Adrenal gland (tissue), 12 donors: ENCODE results near the gene NME9. TPM values are rescaled to one million over a fixed set of nuclear protein-coding genes. Genes with fewer than 3 reads are reported as not detected.

Experiments
- DNase-seq, 7 donors: peaks; one replicate each; pipeline ENCODE4 v3.0.0-alpha.2; 2019 to 2020
- H3K27ac ChIP-seq, 5 donors: fragments of 200-600 bp; sonication (generic) in 4 of 5; 1 replicate in 3 of 5; 2 replicates in 2 of 5; pipeline versions ENCODE4 v1.5.1 to v1.8.0; 2016 to 2020; ENCODE audit warnings: mild to moderate bottlenecking in 1 of 5
- H3K27me3 ChIP-seq: fragments of 200-600 bp; 2 replicates; pipeline ENCODE4 v1.8.0; 2021
- H3K36me3 ChIP-seq, 2 donors: fragments of 200-600 bp; replicated peaks in 1 of 2; 1 replicate in 1 of 2; 2 replicates in 1 of 2; pipeline versions ENCODE4 v1.5.1 to v1.8.0; 2018 to 2022
- H3K4me1 ChIP-seq, 2 donors: fragments of 200-600 bp; replicated peaks in 1 of 2; 1 replicate in 1 of 2; 2 replicates in 1 of 2; pipeline versions ENCODE4 v1.5.1 to v1.8.0; 2018 to 2021
- H3K4me3 ChIP-seq, 4 donors: fragments of 200-600 bp; sonication (generic) in 3 of 4; one replicate each; pipeline ENCODE4 v1.5.1; 2016 to 2018
- H3K9me3 ChIP-seq, 3 donors: fragments of 200-600 bp; sonication (generic) in 1 of 3; replicated peaks in 1 of 3; 1 replicate in 2 of 3; 2 replicates in 1 of 3; pipeline versions ENCODE4 v1.5.1 to v1.8.0; 2016 to 2021
- CTCF ChIP-seq, 6 experiments: fragments of 450-650 bp in 4 of 6; fragments of 200-600 bp in 2 of 6; sonication (generic) in 1 of 6; IDR thresholded peaks; 1 replicate in 5 of 6; 2 replicates in 1 of 6; pipeline versions ENCODE4 v1.5.1 to v1.8.0; 2016 to 2021; ENCODE audit warnings: antibody characterized with exemption in 6 of 6, mild to moderate bottlenecking in 2 of 6, moderate library complexity in 1 of 6
- POLR2A ChIP-seq, 2 donors: fragments of 450-650 bp; IDR thresholded peaks; one replicate each; pipeline ENCODE4 v1.6.1; 2017; ENCODE audit warnings: antibody characterized with exemption in 2 of 2, mild to moderate bottlenecking in 2 of 2, moderate library complexity in 1 of 2
- WGBS, 4 donors: extraction: QIAGEN DNeasy Blood & Tissue Kit in 2 of 4; methylation state at CpG; one replicate each; pipeline versions ENCODE4 v1.1.5 to v1.1.7; 2013 to 2017; 5-methylcytosine and 5-hydroxymethylcytosine counted together
- intact Hi-C, 2 donors: fragments of 100-400 bp; cut with DNase I; formaldehyde crosslinking; loops; one replicate each; pipeline versions ENCODE4 v1.14.1 to v1.15.0; 2022 to 2023
- polyA plus RNA-seq, 3 donors: library from polyadenylated mRNA; stranded (reverse); fragments of 200-250 nt in 2 of 3; fragments of 350-450 nt in 1 of 3; fragmentation: Illumina TruSeq in 1 of 3; extraction: RNeasy Lipid Tissue Mini Kit (QIAGEN cat#74804) in 1 of 3; gene quantifications; one replicate each; pipeline ENCODE4 v1.2.3, GENCODE V29; 2013 to 2014
- total RNA-seq, 9 donors: library from RNA; depleted of rRNA in 4 of 9; stranded (reverse); fragments of >200 nt in 4 of 9; fragments of 120-200 nt in 1 of 9; fragmentation: NEBNext Ultra II Directional in 1 of 9; extraction: Animal tissue kit (Norgen Biotek cat#: 25700) in 1 of 9; gene quantifications; one replicate each; pipeline versions ENCODE4 v1.1.0 to v1.2.4, GENCODE V29; 2013 to 2023
- donor health status: healthy with polysubstance abuse.
- donor health status: Bipolar disorder and iron deficiency.
- donor health status: DM: yes; HTN: yes; CAD: no.
- donor health status: DM: no; HTN: no; CAD: no.
- donor health status: DM: no; HTN: no; CAD: no.
- donor health status: DM: yes; HTN: yes; CAD: no.

NME9 gene
- total and polyA plus RNA-seq, 12 donors, result 0.46 to 2.6 (median 0.77) TPM; not detected in 5

GRCh38 chr3:138284957-138285477 is 44.6 kb downstream of the NME9 start:
- WGBS, 4 donors, result 92 to 97% (median 95%) methylated on average over 2 of the region's 2 CpGs
- no peak for TF ChIP-seq POLR2A (IDR thresholded peaks at IDR 0.05)
- TF ChIP-seq CTCF (IDR thresholded peaks at IDR 0.05), result no peak
- H3K4me3 ChIP-seq, result no peak overlapping the region
- H3K36me3 ChIP-seq, result peaks cover 0 to 35% of the 10 kb centered on the region in 2 donors
- DNase-seq, result no peak
- no peaks in the 10 kb centered on the region for H3K27me3 ChIP-seq
- H3K9me3 ChIP-seq, result no peaks in the 10 kb centered on the region
- no peak overlapping the region for H3K27ac ChIP-seq
- no peaks in the 10 kb centered on the region for H3K4me1 ChIP-seq
- intact Hi-C loops, result no loop called here

- TF ChIP-seq POLR2A (IDR thresholded peaks at IDR 0.05) (no peak), CTCF (IDR thresholded peaks at IDR 0.05) (no peak)
- intact Hi-C loops, result no loop called here
- Histone ChIP-seq H3K4me1 (no peaks in the 10 kb centered on the region), H3K27ac (no peak overlapping the region), H3K9me3 (no peaks in the 10 kb centered on the region), H3K4me3 (no peak overlapping the region), H3K36me3 (peaks cover 0 to 28% of the 10 kb centered on the region in 2 donors), H3K27me3 (no peaks in the 10 kb centered on the region)
- 96 to 100% (median 100%) methylated on average over 1 of the region's 1 CpG for WGBS, 4 donors
- DNase-seq, result no peak
Measured at GRCh38 chr3:138284079-138284478, 45.6 kb downstream of the NME9 start.

GRCh38 chr3:138282836-138283235 is 46.8 kb downstream of the NME9 start:
- no peak overlapping the region for H3K27ac ChIP-seq
- no peaks in the 10 kb centered on the region for H3K9me3 ChIP-seq
- no peak for DNase-seq
- TF ChIP-seq CTCF (IDR thresholded peaks at IDR 0.05), result no peak
- no peak for TF ChIP-seq POLR2A (IDR thresholded peaks at IDR 0.05)
- intact Hi-C loops, result no loop called here
- 99 to 100% (median 100%) methylated on average over 2 of the region's 2 CpGs for WGBS, 4 donors
- no peak overlapping the region for H3K4me3 ChIP-seq
- no peaks in the 10 kb centered on the region for H3K4me1 ChIP-seq
- no peaks in the 10 kb centered on the region for H3K27me3 ChIP-seq
- peaks cover 0 to 28% of the 10 kb centered on the region in 2 donors for H3K36me3 ChIP-seq

GRCh38 chr3:138281561-138281960 is 48.1 kb downstream of the NME9 start:
- intact Hi-C loops, result no loop called here
- TF ChIP-seq CTCF (IDR thresholded peaks at IDR 0.05), result no peak
- TF ChIP-seq POLR2A (IDR thresholded peaks at IDR 0.05), result no peak
- no peak overlapping the region for H3K27ac ChIP-seq
- no peaks in the 10 kb centered on the region for H3K27me3 ChIP-seq
- WGBS, 4 donors, result 95 to 99% (median 96%) methylated on average over 3 of the region's 3 CpGs
- peaks cover 0 to 21% of the 10 kb centered on the region in 2 donors for H3K36me3 ChIP-seq
- no peaks in the 10 kb centered on the region for H3K9me3 ChIP-seq
- H3K4me3 ChIP-seq, result no peak overlapping the region
- no peaks in the 10 kb centered on the region for H3K4me1 ChIP-seq
- DNase-seq, result no peak
